BLaER1 treated with 17β-estradiol and CSF1 and Interleukin-3, amounts not matched to agents 10 nM and 100 nM (cell line): ENCODE data around the gene GRM2.

Experiments used
- H3K27ac ChIP-seq, 11 experiments: shearing (Covaris generic); formaldehyde crosslinking; 2 replicates each; pipeline ENCODE4 v1.8.1; 2022
- H3K27me3 ChIP-seq, 11 experiments: shearing (Covaris generic); formaldehyde crosslinking; 2 replicates each; pipeline ENCODE4 v1.8.1; 2022
- H3K36me3 ChIP-seq, 11 experiments: shearing (Covaris generic); formaldehyde crosslinking; 2 replicates each; pipeline ENCODE4 v1.8.1; 2022
- H3K4me1 ChIP-seq, 10 experiments: shearing (Covaris generic); formaldehyde crosslinking; 2 replicates each; pipeline ENCODE4 v1.8.1; 2022
- H3K4me2 ChIP-seq, 11 experiments: shearing (Covaris generic); formaldehyde crosslinking; 2 replicates each; pipeline ENCODE4 v1.8.1; 2022
- H3K4me3 ChIP-seq, 10 experiments: shearing (Covaris generic); formaldehyde crosslinking; 2 replicates each; pipeline ENCODE4 v1.8.1; 2022
- H3K9ac ChIP-seq, 11 experiments: shearing (Covaris generic); formaldehyde crosslinking; 2 replicates each; pipeline ENCODE4 v1.8.1; 2022
- H3K9me3 ChIP-seq, 11 experiments: shearing (Covaris generic); formaldehyde crosslinking; replicated peaks in 1 of 11; 2 replicates each; pipeline ENCODE4 v1.8.1; 2022
- H4K20me1 ChIP-seq, 11 experiments: shearing (Covaris generic); formaldehyde crosslinking; 2 replicates each; pipeline ENCODE4 v1.8.1; 2022
- Cebpa-rat ChIP-seq, 11 experiments: shearing (Covaris generic); IDR thresholded peaks; 2 replicates each; pipeline ENCODE4 v1.8.1; 2022

The GRM2 gene

DNA sequence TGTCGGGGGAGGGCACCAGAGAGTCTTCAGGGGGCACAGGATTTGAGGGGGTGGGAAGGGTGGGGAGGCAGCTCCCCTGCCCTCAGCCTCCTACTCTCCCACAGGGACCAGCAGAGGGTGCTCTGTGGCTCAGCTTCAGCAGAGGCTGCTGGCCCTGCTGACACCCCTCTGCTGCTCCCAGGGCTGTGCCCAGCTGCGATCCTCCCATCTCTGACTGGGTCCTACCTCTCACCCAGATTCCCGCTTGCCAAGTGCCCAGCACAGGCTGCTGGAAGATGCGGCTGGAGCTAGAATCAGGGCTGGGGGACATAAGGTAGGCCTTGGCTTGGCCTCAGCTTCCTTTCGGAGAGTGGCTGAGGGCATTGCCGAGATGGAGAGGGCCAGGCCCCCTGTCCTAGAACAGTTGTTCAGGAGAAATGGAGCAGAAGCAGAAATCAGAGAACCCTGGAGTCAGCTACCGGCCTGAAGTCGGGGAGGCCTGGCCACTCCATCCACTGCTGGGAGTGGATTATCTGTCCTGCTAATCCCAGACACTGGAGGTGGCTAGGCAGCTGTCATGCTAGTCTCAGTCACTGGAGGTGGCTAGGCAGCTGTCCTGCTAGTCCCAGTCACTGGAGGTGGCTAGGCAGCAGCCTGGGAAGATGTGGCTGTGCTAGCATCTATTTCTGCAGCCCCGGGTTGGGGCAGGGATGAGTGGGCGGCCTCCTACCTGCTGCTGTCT is 3.9 kb downstream of the GRM2 start:
- H3K9me3 ChIP-seq: no peaks in the 10 kb centered on the region
- no peak overlapping the region for H3K27ac ChIP-seq
- peaks cover 11 to 23% (median 19%) of the 10 kb centered on the region in 11 experiments; a peak in 17 of 22 replicates for H3K27me3 ChIP-seq
- H4K20me1 ChIP-seq: peaks cover 6 to 32% (median 23%) of the 10 kb centered on the region in 11 experiments; a peak in 21 of 22 replicates
- no peak overlapping the region for H3K9ac ChIP-seq
- no peak for TF ChIP-seq Cebpa-rat (IDR thresholded peaks at IDR 0.05)
- no peak overlapping the region for H3K4me3 ChIP-seq
- H3K4me1 ChIP-seq: peaks cover 0 to 30% (median 24%) of the 10 kb centered on the region in 10 experiments; a peak in 16 of 20 replicates
- no peak overlapping the region for H3K4me2 ChIP-seq
- peaks cover 0 to 7% (median 4%) of the 10 kb centered on the region in 11 experiments; a peak in 11 of 22 replicates for H3K36me3 ChIP-seq

DNA sequence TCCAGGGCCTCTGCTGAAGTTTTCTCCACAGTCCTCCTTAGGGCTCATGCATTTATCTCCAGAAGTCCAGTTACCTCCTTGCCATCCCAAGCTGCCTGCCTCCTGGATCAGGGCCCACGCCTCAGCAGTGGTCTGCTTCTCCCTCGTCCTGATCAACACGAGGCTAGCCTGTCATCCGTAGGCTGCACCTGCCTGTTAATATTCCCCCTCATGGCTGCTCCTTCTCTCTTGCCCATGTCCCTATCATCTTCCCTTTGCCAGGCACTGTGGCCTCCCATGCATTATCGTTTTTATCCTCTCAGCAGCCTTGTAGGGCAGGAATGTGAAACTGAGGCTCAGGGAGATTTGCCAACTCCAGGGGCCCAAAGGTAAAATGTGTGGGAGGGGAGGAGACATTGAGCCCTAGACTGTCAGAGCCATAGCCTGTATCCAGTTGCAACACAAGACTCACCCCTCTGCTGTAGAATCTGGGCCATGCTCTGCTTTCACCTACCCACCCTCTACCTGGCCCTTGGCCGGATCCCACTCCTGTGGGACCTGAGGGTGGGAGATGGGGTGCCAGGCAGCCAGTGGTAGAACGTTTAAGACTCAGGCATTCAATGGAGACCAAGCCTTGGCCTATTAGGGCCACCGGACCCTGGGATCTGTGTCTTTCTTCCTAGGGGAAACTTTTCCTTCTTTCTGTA is 4.6 kb downstream of the GRM2 start:
- no peak for TF ChIP-seq Cebpa-rat (IDR thresholded peaks at IDR 0.05)
- Histone ChIP-seq H3K36me3 (no peaks in the 10 kb centered on the region), H3K9ac (no peak overlapping the region), H3K27ac (no peak overlapping the region), H3K4me3 (no peak overlapping the region), H3K4me2 (no peak overlapping the region), H3K4me1 (peaks cover 0 to 31% (median 24%) of the 10 kb centered on the region in 10 experiments; a peak in 16 of 20 replicates), H3K27me3 (peaks cover 11 to 23% (median 19%) of the 10 kb centered on the region in 11 experiments; a peak in 17 of 22 replicates), H4K20me1 (peaks cover 0 to 24% (median 16%) of the 10 kb centered on the region in 11 experiments; a peak in 13 of 22 replicates), H3K9me3 (no peaks in the 10 kb centered on the region)

GRCh38 chr3:51712038-51712420 is 5.2 kb downstream of the GRM2 start:
- no peak for TF ChIP-seq Cebpa-rat (IDR thresholded peaks at IDR 0.05)
- H3K27ac ChIP-seq: no peak overlapping the region
- no peak overlapping the region for H3K4me2 ChIP-seq
- no peak overlapping the region for H3K4me3 ChIP-seq
- peaks cover 0 to 30% (median 23%) of the 10 kb centered on the region in 10 experiments; a peak in 16 of 20 replicates for H3K4me1 ChIP-seq
- H3K27me3 ChIP-seq: peaks cover 11 to 22% (median 19%) of the 10 kb centered on the region in 11 experiments; a peak in 17 of 22 replicates
- H3K9ac ChIP-seq: no peak overlapping the region
- no peaks in the 10 kb centered on the region for H3K9me3 ChIP-seq
- H4K20me1 ChIP-seq: peaks cover 0 to 23% (median 15%) of the 10 kb centered on the region in 11 experiments; a peak in 13 of 22 replicates
- no peaks in the 10 kb centered on the region for H3K36me3 ChIP-seq

DNA sequence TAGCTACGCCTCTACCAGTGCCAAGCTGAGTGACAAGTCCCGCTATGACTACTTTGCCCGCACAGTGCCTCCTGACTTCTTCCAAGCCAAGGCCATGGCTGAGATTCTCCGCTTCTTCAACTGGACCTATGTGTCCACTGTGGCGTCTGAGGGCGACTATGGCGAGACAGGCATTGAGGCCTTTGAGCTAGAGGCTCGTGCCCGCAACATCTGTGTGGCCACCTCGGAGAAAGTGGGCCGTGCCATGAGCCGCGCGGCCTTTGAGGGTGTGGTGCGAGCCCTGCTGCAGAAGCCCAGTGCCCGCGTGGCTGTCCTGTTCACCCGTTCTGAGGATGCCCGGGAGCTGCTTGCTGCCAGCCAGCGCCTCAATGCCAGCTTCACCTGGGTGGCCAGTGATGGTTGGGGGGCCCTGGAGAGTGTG is 5.7 kb downstream of the GRM2 start:
- Histone ChIP-seq H3K27ac (no peak overlapping the region), H3K27me3 (peaks cover 6 to 17% (median 14%) of the 10 kb centered on the region in 11 experiments; a peak in 17 of 22 replicates)
- no peak for TF ChIP-seq Cebpa-rat (IDR thresholded peaks at IDR 0.05)

GRCh38 chr3:51712963-51713362 is 6.1 kb downstream of the GRM2 start:
- Histone ChIP-seq H3K9ac (no peak overlapping the region), H3K4me1 (peaks cover 0 to 21% (median 14%) of the 10 kb centered on the region in 10 experiments; a peak in 13 of 20 replicates), H4K20me1 (peaks cover 0 to 14% (median 8%) of the 10 kb centered on the region in 11 experiments; a peak in 12 of 22 replicates), H3K27ac (no peak overlapping the region), H3K36me3 (no peaks in the 10 kb centered on the region), H3K27me3 (peaks cover 2 to 13% (median 9%) of the 10 kb centered on the region in 11 experiments; a peak in 12 of 22 replicates), H3K4me2 (no peak overlapping the region), H3K4me3 (no peak overlapping the region), H3K9me3 (no peaks in the 10 kb centered on the region)
- no peak for TF ChIP-seq Cebpa-rat (IDR thresholded peaks at IDR 0.05)

More for the DNA sequence above, 5.7 kb downstream of the GRM2 start:
- Histone ChIP-seq H3K9me3 (no peaks in the 10 kb centered on the region), H3K4me1 (peaks cover 0 to 25% (median 18%) of the 10 kb centered on the region in 10 experiments; a peak in 16 of 20 replicates), H3K4me2 (no peak overlapping the region), H3K9ac (no peak overlapping the region), H3K36me3 (no peaks in the 10 kb centered on the region), H4K20me1 (peaks cover 0 to 18% (median 10%) of the 10 kb centered on the region in 11 experiments; a peak in 13 of 22 replicates), H3K4me3 (no peak overlapping the region)

DNA sequence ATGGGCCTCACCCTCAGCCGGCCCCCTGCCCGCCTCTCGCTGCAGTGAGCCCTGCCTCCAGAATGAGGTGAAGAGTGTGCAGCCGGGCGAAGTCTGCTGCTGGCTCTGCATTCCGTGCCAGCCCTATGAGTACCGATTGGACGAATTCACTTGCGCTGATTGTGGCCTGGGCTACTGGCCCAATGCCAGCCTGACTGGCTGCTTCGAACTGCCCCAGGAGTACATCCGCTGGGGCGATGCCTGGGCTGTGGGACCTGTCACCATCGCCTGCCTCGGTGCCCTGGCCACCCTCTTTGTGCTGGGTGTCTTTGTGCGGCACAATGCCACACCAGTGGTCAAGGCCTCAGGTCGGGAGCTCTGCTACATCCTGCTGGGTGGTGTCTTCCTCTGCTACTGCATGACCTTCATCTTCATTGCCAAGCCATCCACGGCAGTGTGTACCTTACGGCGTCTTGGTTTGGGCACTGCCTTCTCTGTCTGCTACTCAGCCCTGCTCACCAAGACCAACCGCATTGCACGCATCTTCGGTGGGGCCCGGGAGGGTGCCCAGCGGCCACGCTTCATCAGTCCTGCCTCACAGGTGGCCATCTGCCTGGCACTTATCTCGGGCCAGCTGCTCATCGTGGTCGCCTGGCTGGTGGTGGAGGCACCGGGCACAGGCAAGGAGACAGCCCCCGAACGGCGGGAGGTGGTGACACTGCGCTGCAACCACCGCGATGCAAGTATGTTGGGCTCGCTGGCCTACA is 8.5 kb downstream of the GRM2 start:
- Histone ChIP-seq H3K4me3 (no peak overlapping the region), H3K27me3 (no peaks in the 10 kb centered on the region), H3K36me3 (no peaks in the 10 kb centered on the region), H3K27ac (no peak overlapping the region), H3K9me3 (no peaks in the 10 kb centered on the region), H3K9ac (no peak overlapping the region), H4K20me1 (no peaks in the 10 kb centered on the region; a peak in 1 of 22 replicates), H3K4me2 (no peak overlapping the region), H3K4me1 (peaks cover 13 to 23% (median 17%) of the 10 kb centered on the region in 10 experiments; a peak in 18 of 20 replicates)
- no peak for TF ChIP-seq Cebpa-rat (IDR thresholded peaks at IDR 0.05)

- no peaks in the 10 kb centered on the region for H3K9me3 ChIP-seq
- peaks cover 15 to 28% (median 22%) of the 10 kb centered on the region in 10 experiments for H3K4me1 ChIP-seq
- H3K4me2 ChIP-seq: no peak overlapping the region
- no peak for TF ChIP-seq Cebpa-rat (IDR thresholded peaks at IDR 0.05)
- H3K9ac ChIP-seq: no peak overlapping the region
- H3K36me3 ChIP-seq: no peaks in the 10 kb centered on the region
- H3K27ac ChIP-seq: no peak overlapping the region
- H3K4me3 ChIP-seq: no peak overlapping the region
- no peaks in the 10 kb centered on the region for H3K27me3 ChIP-seq
- H4K20me1 ChIP-seq: no peaks in the 10 kb centered on the region; a peak in 1 of 22 replicates
These were observed 9.1 kb downstream of the GRM2 start for GRCh38 chr3:51715977-51716294.

GRCh38 chr3:51716805-51717204 is 9.9 kb downstream of the GRM2 start:
- Histone ChIP-seq H3K27me3 (no peaks in the 10 kb centered on the region), H3K9ac (no peak overlapping the region), H3K27ac (no peak overlapping the region), H3K9me3 (no peaks in the 10 kb centered on the region), H3K4me3 (no peak overlapping the region), H3K4me2 (no peak overlapping the region), H3K4me1 (peaks cover 24 to 34% (median 31%) of the 10 kb centered on the region in 10 experiments), H4K20me1 (no peaks in the 10 kb centered on the region; a peak in 1 of 22 replicates), H3K36me3 (no peaks in the 10 kb centered on the region)
- TF ChIP-seq Cebpa-rat (IDR thresholded peaks at IDR 0.05): no peak

GRCh38 chr3:51717446-51717845 is 10.6 kb downstream of the GRM2 start:
- Histone ChIP-seq H3K4me2 (no peak overlapping the region), H4K20me1 (no peaks in the 10 kb centered on the region; a peak in 1 of 22 replicates), H3K4me1 (peaks cover 28 to 38% (median 35%) of the 10 kb centered on the region in 10 experiments), H3K36me3 (no peaks in the 10 kb centered on the region), H3K4me3 (no peak overlapping the region), H3K27me3 (no peaks in the 10 kb centered on the region), H3K9me3 (no peaks in the 10 kb centered on the region), H3K27ac (no peak overlapping the region), H3K9ac (no peak overlapping the region)
- TF ChIP-seq Cebpa-rat (IDR thresholded peaks at IDR 0.05): no peak
